A172 (cell line): ENCODE data around the gene TCP11L2. TPM values are rescaled to one million over a fixed set of nuclear protein-coding genes. Genes with fewer than 3 reads are reported as not detected.

Source experiments
- total RNA-seq: library from RNA; depleted of rRNA; stranded (reverse); fragments of >200 nt; shearing (Covaris generic); gene quantifications from 2 replicates; pipeline ENCODE4 v1.2.3, GENCODE V29; 2014; rRNA removed

Gene TCP11L2
- total RNA-seq, 1 experiment from 2014 or later: 3.6 TPM

Other genes starting within 250 kb of the TCP11L2 start
- 35.5 and 36.1 TPM in 2 replicates for gene NUAK1, start 163.8 kb upstream of the TCP11L2 start, total RNA-seq
- 112 and 133 TPM in 2 replicates for gene CKAP4, start 54.7 kb upstream of the TCP11L2 start, total RNA-seq
- gene POLR3B, start 55.0 kb downstream of the TCP11L2 start, total RNA-seq: 7.2 and 8.6 TPM in 2 replicates